Measurements from ENCODE around the gene HIVEP2.

The HIVEP2 gene

GRCh38 chr6:142914937-142915697, 29.9 kb downstream of the HIVEP2 start:
- DNase-seq: no peak

GRCh38 chr6:142914369-142914768, 30.6 kb downstream of the HIVEP2 start:
- no peak for DNase-seq

GRCh38 chr6:142913511-142914047, 31.4 kb downstream of the HIVEP2 start:
- DNase-seq: no peak

GRCh38 chr6:142913036-142913510, 31.9 kb downstream of the HIVEP2 start:
- no peak for DNase-seq

GRCh38 chr6:142912125-142912524, 32.9 kb downstream of the HIVEP2 start:
- no peak for DNase-seq

- no peak for DNase-seq
Measured at GRCh38 chr6:142911430-142911829, 33.5 kb downstream of the HIVEP2 start.

- DNase-seq: no peak
Measured at GRCh38 chr6:142909686-142910085, 35.3 kb downstream of the HIVEP2 start.

GRCh38 chr6:142908235-142908634, 36.7 kb downstream of the HIVEP2 start:
- no peak for DNase-seq

GRCh38 chr6:142907544-142907943, 37.4 kb downstream of the HIVEP2 start:
- DNase-seq: no peak

- DNase-seq: no peak
Measured at GRCh38 chr6:142906945-142907470, 38.0 kb downstream of the HIVEP2 start.

- no peak for DNase-seq
Measured at GRCh38 chr6:142903812-142904211, 41.2 kb downstream of the HIVEP2 start.

- peak; percentile 38 to 61 for DNase-seq
Measured at GRCh38 chr6:142902636-142903053, 42.3 kb downstream of the HIVEP2 start.

GRCh38 chr6:142901611-142902010, 43.4 kb downstream of the HIVEP2 start:
- no peak for DNase-seq

- DNase-seq: no peak
Measured at GRCh38 chr6:142900227-142900971, 44.6 kb downstream of the HIVEP2 start.

- no peak for DNase-seq
Measured at GRCh38 chr6:142898927-142899895, 45.8 kb downstream of the HIVEP2 start.

- DNase-seq: no peak
Measured at GRCh38 chr6:142897659-142898058, 47.3 kb downstream of the HIVEP2 start.

GRCh38 chr6:142896732-142897131, 48.2 kb downstream of the HIVEP2 start:
- DNase-seq: no peak

GRCh38 chr6:142893088-142893487, 51.9 kb downstream of the HIVEP2 start:
- no peak for DNase-seq

- no peak for DNase-seq
Measured at GRCh38 chr6:142892254-142893021, 52.5 kb downstream of the HIVEP2 start.

GRCh38 chr6:142891454-142891853, 53.5 kb downstream of the HIVEP2 start:
- DNase-seq: no peak

GRCh38 chr6:142888456-142888855, 56.5 kb downstream of the HIVEP2 start:
- no peak for DNase-seq
